Endothelial cell of umbilical vein (primary cell): Measurements from ENCODE around the gene PCNA. TPM values are rescaled to one million over a fixed set of nuclear protein-coding genes. Genes with fewer than 3 reads are reported as not detected.

Experiments
- BruUV-seq: library from RNA; stranded (reverse); fragments of 400-500 nt; replicated peaks from 2 replicates; lab custom pipeline; 2021; lab: Mats Ljungman, UMichigan
- CTCF ChIA-PET: fragments of 300-600, 350-600 bp; sonication (Branson Sonifier 250); formaldehyde crosslinking; loops from one replicate; lab custom pipeline; 2021; ENCODE audit warnings: antibody characterized with exemption, inconsistent platforms; lab: Charles Lee
- POLR2A ChIA-PET: fragments of 300-600, 350-600 bp; sonication (Branson Sonifier 250); formaldehyde crosslinking; loops from one replicate; lab custom pipeline; 2021; ENCODE audit warnings: antibody characterized with exemption, inconsistent platforms; lab: Charles Lee
- DNase-seq: peaks from one replicate; pipeline ENCODE4 v3.0.0-alpha.2; 2011; ENCODE audit warnings: low read depth, low spot score
- FAIRE-seq: peaks from 2 replicates; lab custom pipeline; 2011; peaks lifted over from hg19 to GRCh38; lab: Jason Lieb, UNC
- H2AFZ ChIP-seq: 2 replicates; pipeline ENCODE4 v1.6.0; 2012; ENCODE audit warnings: low read depth, low read length, control low read depth, inconsistent platforms
- H3K27ac ChIP-seq: 2 replicates; pipeline ENCODE4 v1.5.1; 2011; ENCODE audit warnings: low read depth, mild to moderate bottlenecking, control low read depth, low read length, moderate library complexity; ENCODE audit not compliant: insufficient read depth
- H3K27me3 ChIP-seq, 2 experiments: 2 replicates each; pipeline versions ENCODE4 v1.6.0 to v1.6.1; 2011; ENCODE audit warnings: low read length in 2 of 2, mixed read lengths in 1 of 2; ENCODE audit not compliant: control insufficient read depth in 2 of 2, insufficient read depth in 2 of 2
- H3K36me3 ChIP-seq, 2 experiments: 2 replicates in 1 of 2; 3 replicates in 1 of 2; pipeline ENCODE4 v1.5.1; 2011; ENCODE audit warnings: low read length in 2 of 2, mild to moderate bottlenecking in 1 of 2, moderate library complexity in 1 of 2; ENCODE audit not compliant: control insufficient read depth in 2 of 2, insufficient read depth in 2 of 2; ENCODE audit errors: extremely low read depth in 1 of 2
- H3K4me1 ChIP-seq: 3 replicates; pipeline ENCODE4 v1.5.1; 2011; ENCODE audit warnings: mild to moderate bottlenecking, low read length; ENCODE audit not compliant: control insufficient read depth, insufficient read depth; ENCODE audit errors: extremely low read depth
- H3K4me2 ChIP-seq: 2 replicates; pipeline ENCODE4 v1.6.1; 2011; ENCODE audit warnings: low read length, control low read depth, mixed read lengths; ENCODE audit not compliant: insufficient read depth
- H3K4me3 ChIP-seq, 3 experiments: fragments of 200-600 bp in 1 of 3; sonication (generic), shearing (Covaris generic) in 1 of 3; replicated peaks in 1 of 3; 2 replicates each; pipeline ENCODE4 v1.5.1; 2011 to 2016; ENCODE audit warnings: control low read depth in 3 of 3, low read length in 3 of 3, mild to moderate bottlenecking in 2 of 3, inconsistent platforms in 1 of 3, low read depth in 1 of 3, moderate library complexity in 1 of 3; ENCODE audit not compliant: insufficient read depth in 1 of 3
- H3K79me2 ChIP-seq: 2 replicates; pipeline ENCODE4 v1.6.0; 2012; ENCODE audit warnings: low read length, inconsistent platforms; ENCODE audit not compliant: control insufficient read depth, insufficient read depth
- H3K9ac ChIP-seq: replicated peaks from 2 replicates; pipeline ENCODE3; 2011; ENCODE audit warnings: low read length, control low read depth; ENCODE audit not compliant: insufficient read depth; ENCODE audit errors: extremely low read depth
- H3K9me1 ChIP-seq: replicated peaks from 3 replicates; pipeline ENCODE4 v1.6.0; 2011; ENCODE audit warnings: mild to moderate bottlenecking, low read length; ENCODE audit not compliant: control insufficient read depth, insufficient read depth; ENCODE audit errors: extremely low read depth
- H3K9me3 ChIP-seq: replicated peaks from 2 replicates; pipeline ENCODE4 v1.5.1; 2012; ENCODE audit warnings: low read length, inconsistent platforms; ENCODE audit not compliant: control insufficient read depth, insufficient read depth
- H4K20me1 ChIP-seq: replicated peaks from 2 replicates; pipeline ENCODE3; 2011; ENCODE audit warnings: mild to moderate bottlenecking, low read length; ENCODE audit not compliant: control insufficient read depth, insufficient read depth; ENCODE audit errors: extremely low read depth
- CTCF ChIP-seq, 2 donors: IDR thresholded peaks; 1 replicate in 1 of 2; 2 replicates in 1 of 2; pipeline ENCODE4 v1.5.1; 2011; ENCODE audit warnings: low read length in 2 of 2, mild to moderate bottlenecking in 2 of 2, moderate library complexity in 2 of 2, control low read depth in 1 of 2, inconsistent platforms in 1 of 2, low read depth in 1 of 2; ENCODE audit not compliant: insufficient read depth in 1 of 2; ENCODE audit errors: extremely low read depth in 1 of 2
- EZH2 ChIP-seq: IDR thresholded peaks from 2 replicates; pipeline ENCODE4 v1.6.1; 2012; ENCODE audit warnings: borderline replicate concordance, low read depth, mild to moderate bottlenecking, moderate library complexity, low read length, inconsistent platforms; ENCODE audit not compliant: severe bottlenecking
- FOS ChIP-seq: IDR thresholded peaks from 2 replicates; pipeline ENCODE4 v1.6.1; 2011; ENCODE audit warnings: mild to moderate bottlenecking, low read length, moderate library complexity, borderline replicate concordance; ENCODE audit not compliant: insufficient read depth
- GATA2 ChIP-seq: IDR thresholded peaks from 2 replicates; pipeline ENCODE4 v1.7.0; 2011; ENCODE audit warnings: low read depth, mild to moderate bottlenecking, moderate library complexity, mixed read lengths, low read length; ENCODE audit not compliant: insufficient read length, insufficient read depth
- JUN ChIP-seq: IDR thresholded peaks from 2 replicates; pipeline ENCODE4 v1.6.1; 2011; ENCODE audit warnings: borderline replicate concordance, low read depth; ENCODE audit not compliant: insufficient read length, insufficient read depth
- MAX ChIP-seq: IDR thresholded peaks from 2 replicates; pipeline ENCODE4 v1.6.1; 2011; ENCODE audit not compliant: insufficient read depth, insufficient read length
- MYC ChIP-seq: IDR thresholded peaks from one replicate; pipeline ENCODE4 v1.6.1; 2011; ENCODE audit warnings: mild to moderate bottlenecking, low read depth, low read length
- POLR2A ChIP-seq: IDR thresholded peaks from 2 replicates; pipeline ENCODE4 v1.6.1; 2012; ENCODE audit warnings: low read depth, mild to moderate bottlenecking, control low read depth, low read length
- POLR2AphosphoS5 ChIP-seq: IDR thresholded peaks from 2 replicates; pipeline ENCODE4 v1.6.1; 2012; ENCODE audit warnings: low read depth, mild to moderate bottlenecking, control low read depth, low read length, moderate library complexity; ENCODE audit not compliant: insufficient read depth
- dilution Hi-C: fragments of 300-500 bp; cut with MboI; formaldehyde crosslinking; loops from one replicate; pipeline ENCODE4 v1.15.0; 2019; ENCODE audit warnings: low sequenced_read_pairs; ENCODE audit not compliant: extremely low pct_ligation_motif_present
- intact Hi-C: fragments of 100-400 bp; cut with micrococcal nuclease; formaldehyde crosslinking; loops from one replicate; pipeline ENCODE4 v1.10.0; 2022
- polyA plus RNA-seq, 4 experiments: library from polyadenylated mRNA; depleted of rRNA in 3 of 4; stranded (reverse) in 3 of 4; unstranded in 1 of 4; fragments of >200 nt; gene quantifications; 2 replicates each; pipeline versions ENCODE4 v1.2.1 to v1.2.3, GENCODE V29; 2011 to 2012; ENCODE audit warnings: missing spikeins in 1 of 4
- total RNA-seq: library from RNA; stranded (reverse); gene quantifications from 2 replicates; pipeline ENCODE4 v1.2.3, GENCODE V29; 2021

The PCNA gene
- total and polyA plus RNA-seq, 2 donors (not counting 3 experiments of a cell fraction or from before 2014, with no cell fraction given), result 175 to 295 TPM

GRCh38 chr20:5113615-5113986 lies 6.2 kb downstream of the PCNA start:
- Histone ChIP-seq H4K20me1 (no peaks in the 10 kb centered on the region), H3K9ac (peak overlapping the region; percentile 97), H2AFZ (no peak overlapping the region), H3K27ac (peak overlapping the region; percentile 93), H3K27me3 (no peaks in the 10 kb centered on the region), H3K4me1 (peaks cover 30% of the 10 kb centered on the region), H3K4me2 (peak overlapping the region; percentile 74), H3K9me3 (no peaks in the 10 kb centered on the region), H3K4me3 (peak overlapping the region in 2 of 3 experiments; percentile 77 to 94), H3K9me1 (no peaks in the 10 kb centered on the region), H3K36me3 (peaks cover 0 to 3% of the 10 kb centered on the region in 2 experiments), H3K79me2 (peaks cover 40% of the 10 kb centered on the region)
- ChIA-PET CTCF (no interaction called here), POLR2A (no interaction called here)
- dilution Hi-C loops, result no loop called here
- intact Hi-C loops, result no loop called here
- FAIRE-seq (no peak), DNase-seq (no peak)
- no TSS peak for BruUV-seq
- TF ChIP-seq JUN, result no peak
- no peak for TF ChIP-seq MYC
- no peak for TF ChIP-seq MAX
- TF ChIP-seq EZH2, result no peak
- TF ChIP-seq POLR2A, result no peak
- TF ChIP-seq FOS, result no peak
- no peak for TF ChIP-seq POLR2AphosphoS5
- no peak for TF ChIP-seq CTCF (IDR thresholded peaks at IDR 0.05; ENCODE audit: extremely low read depth in 1 of 2, insufficient read depth in 1 of 2, low read depth in 1 of 2, low read length in 2 of 2)
- TF ChIP-seq GATA2, result no peak
